HG02938 (cell line): Measurements from ENCODE around the gene NLRC5.

Source experiments
- ATAC-seq: cut with Tn5 transposase; IDR thresholded peaks from one replicate; pipeline ENCODE4 v1.9.1; 2021; ENCODE audit warnings: mild to moderate bottlenecking, moderate library complexity; ENCODE audit not compliant: unreplicated experiment

NLRC5 gene

GRCh38 chr16:56988948-56989945, at the start of gene NLRC5:
Gene NLRC5 (plus strand): TSS chr16:56989557. CDS start chr16:57020713, 31,156 bp downstream.
- peak; percentile 72 for ATAC-seq

GRCh38 chr16:56939801-56940200, 49.6 kb upstream of the NLRC5 start:
- ATAC-seq, result no peak

- no peak for ATAC-seq
Observed at GRCh38 chr16:56941092-56941491, 48.3 kb upstream of the NLRC5 start.

GRCh38 chr16:56941856-56942331, 47.5 kb upstream of the NLRC5 start:
- no peak for ATAC-seq

- no peak for ATAC-seq
Observed at GRCh38 chr16:56943761-56944375, 45.5 kb upstream of the NLRC5 start.

GRCh38 chr16:56944954-56945839, 44.2 kb upstream of the NLRC5 start:
- ATAC-seq, result peak; percentile 59

DNA sequence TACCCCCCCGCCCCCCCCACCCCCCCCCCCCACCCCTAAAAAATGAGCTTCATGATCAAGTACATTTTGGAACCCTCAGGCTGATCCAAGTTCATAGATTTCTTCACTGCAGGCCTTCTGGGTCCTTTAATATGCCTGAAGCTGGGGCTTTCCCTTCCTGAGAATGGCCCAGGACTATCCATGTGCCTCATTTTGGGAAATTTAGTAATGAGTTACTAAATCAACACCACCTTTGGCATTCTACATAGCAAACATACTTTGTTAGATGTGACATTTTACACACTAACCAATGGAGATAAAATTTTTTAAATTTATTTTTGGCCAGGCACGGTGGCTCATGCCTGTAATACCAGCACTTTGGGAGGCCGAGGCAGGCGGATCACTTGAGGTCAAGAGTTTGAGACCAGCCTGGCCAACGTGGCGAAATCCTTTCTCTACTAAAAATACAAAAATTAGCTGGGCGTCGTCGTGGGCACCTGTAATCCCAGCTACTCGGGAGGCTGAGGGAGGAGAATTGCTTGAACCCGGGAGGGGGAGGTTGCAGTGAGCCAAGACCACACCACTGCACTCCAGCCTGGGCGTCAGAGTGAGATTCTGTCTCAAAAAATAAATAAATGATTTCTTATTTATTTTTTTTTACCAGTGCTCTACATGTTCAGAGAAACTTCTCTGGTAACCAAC, 43.4 kb upstream of the NLRC5 start:
- ATAC-seq, result no peak

GRCh38 chr16:56946767-56947603, 42.4 kb upstream of the NLRC5 start:
- ATAC-seq, result no peak

- ATAC-seq, result no peak
Observed at GRCh38 chr16:56947604-56947995, 41.8 kb upstream of the NLRC5 start.

DNA sequence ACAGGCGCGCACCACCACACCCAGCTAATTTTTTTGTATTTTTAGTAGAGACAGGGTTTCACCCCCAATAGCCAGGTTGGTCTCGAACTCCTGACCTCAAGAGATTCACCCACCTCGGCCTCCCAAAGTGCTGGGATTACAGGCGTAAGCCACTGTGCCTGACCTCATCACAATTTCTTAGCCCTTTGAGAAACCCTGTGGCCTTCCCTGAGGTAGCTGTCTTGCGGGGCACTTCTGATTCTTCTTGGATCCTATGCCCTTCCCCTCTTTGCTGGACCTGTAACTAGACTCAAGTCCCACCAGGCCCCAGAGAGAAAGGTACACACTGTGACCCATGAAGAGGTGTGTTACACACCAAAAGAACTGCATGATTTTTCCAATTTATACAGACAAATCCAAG, 41.1 kb upstream of the NLRC5 start:
- ATAC-seq, result no peak

GRCh38 chr16:56950051-56950450, 39.3 kb upstream of the NLRC5 start:
- no peak for ATAC-seq

GRCh38 chr16:56950455-56950854, 38.9 kb upstream of the NLRC5 start:
- ATAC-seq, result no peak

- peak; percentile 63 for ATAC-seq
Observed at GRCh38 chr16:56950881-56951771, 38.2 kb upstream of the NLRC5 start.

DNA sequence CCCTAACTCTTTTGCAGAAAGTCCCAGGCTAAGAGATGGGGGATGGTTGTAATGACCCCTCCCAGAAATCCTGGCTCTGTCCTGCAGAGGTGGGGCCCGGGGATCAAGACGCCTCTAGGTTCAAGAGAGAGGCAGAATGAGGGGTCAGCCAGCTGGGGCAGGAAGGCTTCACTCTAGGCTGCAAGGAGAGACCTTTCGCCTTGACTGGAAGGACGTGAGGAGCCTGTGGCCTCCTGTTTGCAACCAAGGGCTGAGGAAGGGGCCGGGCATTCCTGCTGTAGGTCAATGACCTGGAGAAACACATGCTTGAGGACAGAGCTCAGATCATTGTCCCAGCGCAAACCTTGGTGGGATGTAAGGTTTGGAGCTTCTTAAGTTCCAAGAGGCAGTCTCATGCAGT, 36.4 kb upstream of the NLRC5 start:
- ATAC-seq, result no peak

GRCh38 chr16:56956076-56956475, 33.3 kb upstream of the NLRC5 start:
- ATAC-seq, result no peak

- no peak for ATAC-seq
Observed at GRCh38 chr16:56956756-56957155, 32.6 kb upstream of the NLRC5 start.

DNA sequence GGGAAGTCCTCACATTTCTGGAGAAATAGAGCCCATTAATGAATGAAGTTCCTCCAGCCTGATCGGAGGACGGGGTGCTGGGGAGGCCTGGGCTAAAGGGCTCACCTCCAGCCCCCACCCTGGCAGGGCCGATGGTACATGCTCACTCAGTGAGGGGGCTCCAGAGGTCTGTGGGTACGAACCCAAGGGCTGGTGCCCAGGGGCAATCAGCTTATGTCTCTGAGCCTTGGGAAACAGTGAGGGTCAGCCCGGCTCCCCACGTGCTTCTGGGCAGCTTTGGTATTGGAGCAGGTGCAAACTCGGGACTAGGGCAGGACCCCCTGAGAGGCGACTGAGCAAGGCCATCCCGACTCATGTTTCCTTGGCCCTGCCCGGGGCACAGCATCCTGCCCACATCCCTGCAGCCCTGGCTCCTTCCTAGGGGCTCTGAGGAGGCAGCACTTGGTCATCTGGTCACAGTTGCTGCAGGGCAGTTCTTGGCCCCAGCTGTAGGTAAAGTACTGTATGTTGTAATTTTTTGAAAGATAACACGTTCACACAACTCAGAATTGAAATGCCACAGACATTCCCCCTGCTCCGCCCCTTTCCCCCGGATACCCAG, 28.6 kb upstream of the NLRC5 start:
- no peak for ATAC-seq

GRCh38 chr16:56961386-56961785, 28.0 kb upstream of the NLRC5 start:
- no peak for ATAC-seq
